KMS-11 (cell line): ENCODE data around the gene EIF2B5.

ENCODE experiments used
- H2AFZ ChIP-seq: fragments of 200-600 bp; sonication (generic); 2 replicates; pipeline ENCODE4 v1.6.1; 2016; ENCODE audit warnings: antibody characterized with exemption, mixed run types, low read depth
- H3K27ac ChIP-seq: fragments of 200-600 bp; sonication (generic); 2 replicates; pipeline ENCODE4 v1.6.1; 2016; ENCODE audit warnings: mild to moderate bottlenecking, mixed run types
- H3K27me3 ChIP-seq: fragments of 200-600 bp; sonication (generic); 2 replicates; pipeline ENCODE4 v1.6.1; 2017; ENCODE audit warnings: mild to moderate bottlenecking, low read depth, mixed run types, moderate library complexity; ENCODE audit not compliant: insufficient read depth
- H3K36me3 ChIP-seq: fragments of 200-600 bp; sonication (generic); 2 replicates; pipeline ENCODE4 v1.6.1; 2017; ENCODE audit warnings: mild to moderate bottlenecking, mixed run types; ENCODE audit not compliant: insufficient read depth
- H3K4me1 ChIP-seq: fragments of 200-600 bp; sonication (generic); 2 replicates; pipeline ENCODE4 v1.6.1; 2016; ENCODE audit warnings: mild to moderate bottlenecking, low read depth, mixed run types; ENCODE audit not compliant: poor library complexity, severe bottlenecking
- H3K4me2 ChIP-seq: fragments of 200-600 bp; sonication (generic); 2 replicates; pipeline ENCODE4 v1.7.0; 2016; ENCODE audit warnings: mild to moderate bottlenecking, mixed run types
- H3K4me3 ChIP-seq: fragments of 200-600 bp; sonication (generic); IDR thresholded peaks from 2 replicates; pipeline ENCODE4 v1.6.1; 2017; ENCODE audit warnings: low read depth, low read length, mixed read lengths; ENCODE audit not compliant: insufficient read depth
- H3K79me2 ChIP-seq: fragments of 200-600 bp; sonication (generic); 2 replicates; pipeline ENCODE4 v1.6.1; 2016; ENCODE audit warnings: low read depth, mixed run types; ENCODE audit not compliant: insufficient read depth
- H3K9ac ChIP-seq: fragments of 200-600 bp; sonication (generic); 2 replicates; pipeline ENCODE4 v1.6.1; 2016; ENCODE audit warnings: mild to moderate bottlenecking, mixed run types
- H4K20me1 ChIP-seq: fragments of 200-600 bp; sonication (generic); 2 replicates; pipeline ENCODE4 v1.6.1; 2016; ENCODE audit warnings: mild to moderate bottlenecking, mixed run types; ENCODE audit not compliant: insufficient read depth
- CTCF ChIP-seq: fragments of 200-600 bp; sonication (generic); conservative IDR thresholded peaks from 2 replicates; pipeline ENCODE4 v1.6.1; 2017; ENCODE audit warnings: low read depth, mild to moderate bottlenecking, antibody characterized with exemption, low read length, moderate library complexity, mixed read lengths

EIF2B5 gene

GRCh38 chr3:184142199-184142598, 7.0 kb downstream of the EIF2B5 start:
- H4K20me1 ChIP-seq = no peaks in the 10 kb centered on the region
- no peak overlapping the region for H3K4me3 ChIP-seq
- no peaks in the 10 kb centered on the region for H3K27me3 ChIP-seq
- H3K9ac ChIP-seq = no peak overlapping the region
- peaks cover 31% of the 10 kb centered on the region for H3K79me2 ChIP-seq
- peaks cover 14% of the 10 kb centered on the region; the same call in 1 of the 2 replicates for H3K36me3 ChIP-seq
- H3K27ac ChIP-seq = no peak overlapping the region
- H2AFZ ChIP-seq = no peak overlapping the region
- no peak for TF ChIP-seq CTCF
- no peak overlapping the region for H3K4me2 ChIP-seq
- H3K4me1 ChIP-seq = peaks cover 4% of the 10 kb centered on the region

GRCh38 chr3:184143327-184143726, 8.2 kb downstream of the EIF2B5 start:
- no peak overlapping the region for H2AFZ ChIP-seq
- H3K9ac ChIP-seq = no peak overlapping the region
- no peak overlapping the region for H3K4me2 ChIP-seq
- no peaks in the 10 kb centered on the region for H4K20me1 ChIP-seq
- H3K4me1 ChIP-seq = no peaks in the 10 kb centered on the region
- peaks cover 19% of the 10 kb centered on the region; the same call in 1 of the 2 replicates for H3K79me2 ChIP-seq
- no peak for TF ChIP-seq CTCF
- H3K27me3 ChIP-seq = no peaks in the 10 kb centered on the region
- no peak overlapping the region for H3K27ac ChIP-seq
- peaks cover 14% of the 10 kb centered on the region; the same call in 1 of the 2 replicates for H3K36me3 ChIP-seq
- no peak overlapping the region for H3K4me3 ChIP-seq

- Histone ChIP-seq H3K9ac (no peak overlapping the region), H3K4me3 (no peak overlapping the region), H3K79me2 (peaks cover 13% of the 10 kb centered on the region; the same call in 1 of the 2 replicates), H3K27ac (no peak overlapping the region), H4K20me1 (no peaks in the 10 kb centered on the region), H3K4me1 (no peaks in the 10 kb centered on the region), H3K4me2 (no peak overlapping the region), H3K36me3 (peaks cover 14% of the 10 kb centered on the region; the same call in 1 of the 2 replicates), H3K27me3 (no peaks in the 10 kb centered on the region), H2AFZ (no peak overlapping the region)
- TF ChIP-seq CTCF = no peak
Measured at GRCh38 chr3:184144505-184144904, 9.3 kb downstream of the EIF2B5 start.

- Histone ChIP-seq H2AFZ (no peak overlapping the region), H3K4me1 (no peaks in the 10 kb centered on the region), H4K20me1 (no peaks in the 10 kb centered on the region), H3K4me2 (no peak overlapping the region), H3K79me2 (peaks cover 9% of the 10 kb centered on the region; the same call in 1 of the 2 replicates), H3K4me3 (no peak overlapping the region), H3K27ac (no peak overlapping the region), H3K27me3 (no peaks in the 10 kb centered on the region), H3K36me3 (peaks cover 14% of the 10 kb centered on the region; the same call in 1 of the 2 replicates), H3K9ac (no peak overlapping the region)
- TF ChIP-seq CTCF = peak; percentile 53; the same call in 1 of the 2 replicates
Measured at GRCh38 chr3:184145111-184145524, 10.0 kb downstream of the EIF2B5 start.
